ENCODE measurements around the gene MRPS10. TPM values are rescaled to one million over a fixed set of nuclear protein-coding genes. Genes with fewer than 3 reads are reported as not detected.

MRPS10 gene
- total and polyA plus RNA-seq, 2 donors (not counting 1 experiment from before 2014, with no cell fraction given), result 10.5 to 26.4 TPM

- TF ChIP-seq EZH2 (IDR thresholded peaks at IDR 0.05; ENCODE audit: borderline replicate concordance, insufficient read depth, low read depth, low read length, poor library complexity, severe bottlenecking) (no peak), CTCF (IDR thresholded peaks at IDR 0.05) (no peak)
- no peaks in the 10 kb centered on the region for H3K36me3 ChIP-seq (replicated peaks in 1 of 2; ENCODE audit: control extremely low read depth in 1 of 2, control insufficient read depth in 1 of 2, extremely low read depth in 1 of 2, insufficient read depth in 2 of 2, low read length in 1 of 2)
- no peaks in the 10 kb centered on the region for H4K20me1 ChIP-seq (ENCODE audit: control insufficient read depth, insufficient read depth, low read length, poor library complexity, severe bottlenecking)
- ChIA-PET POLR2A (no interaction called here), CTCF (no interaction called here)
- no peak overlapping the region for H3K4me3 Mint-ChIP-seq
- H3K4me2 ChIP-seq (replicated peaks; ENCODE audit: low read depth, low read length, poor library complexity, severe bottlenecking), result no peak overlapping the region
- no peak overlapping the region for H3K27ac ChIP-seq (ENCODE audit: low read length in 2 of 2)
- whole genome bisulfite sequencing (ENCODE audit: insufficient coverage), result 89% methylated on average over 1 of the region's 5 CpGs
- no peaks in the 10 kb centered on the region for H3K9me3 ChIP-seq (ENCODE audit: control extremely low read depth in 1 of 3, control insufficient read depth in 2 of 3, insufficient read depth in 1 of 3, low read length in 2 of 3)
- H3K4me1 Mint-ChIP-seq, result peaks cover 7% of the 10 kb centered on the region
- no peak overlapping the region for H2AFZ ChIP-seq (ENCODE audit: insufficient read depth, low read depth, low read length, poor library complexity, severe bottlenecking)
- ATAC-seq (ENCODE audit: low read depth) (no peak), DNase-seq (no peak)
- H3K4me3 ChIP-seq (ENCODE audit: control extremely low read depth in 1 of 5, extremely low read depth in 1 of 5, insufficient read depth in 1 of 5, low read depth in 2 of 5, low read length in 4 of 5), result no peak overlapping the region
- H3K9ac ChIP-seq (ENCODE audit: low read length), result no peak overlapping the region
- peaks cover 20% of the 10 kb centered on the region for H3K27me3 Mint-ChIP-seq
- H3K9me3 Mint-ChIP-seq (ENCODE audit: insufficient read depth), result no peaks in the 10 kb centered on the region
- H3K27ac Mint-ChIP-seq, result no peak overlapping the region
- peaks cover 5 to 7% of the 10 kb centered on the region in 2 donors for H3K4me1 ChIP-seq (ENCODE audit: control insufficient read depth in 2 of 2, insufficient read depth in 2 of 2, low read length in 2 of 2)
- intact Hi-C loops (cut with micrococcal nuclease), result no loop called here
- H3K79me2 ChIP-seq (ENCODE audit: control insufficient read depth, insufficient read depth, low read length), result no peaks in the 10 kb centered on the region
- peaks cover 0 to 16% (median 2%) of the 10 kb centered on the region in 4 experiments for H3K27me3 ChIP-seq (replicated peaks in 1 of 4; ENCODE audit: control extremely low read depth in 1 of 4, control insufficient read depth in 3 of 4, insufficient read depth in 4 of 4, low read length in 3 of 4)
Observed at GRCh38 chr6:42175860-42176259, 41.8 kb downstream of the MRPS10 start.

- Histone ChIP-seq H3K9ac (ENCODE audit: low read length) (no peak within 1 kb of the TSS), H3K79me2 (ENCODE audit: control insufficient read depth, insufficient read depth, low read length) (no peaks in the 10 kb centered on the region), H4K20me1 (ENCODE audit: control insufficient read depth, insufficient read depth, low read length, poor library complexity, severe bottlenecking) (no peaks in the 10 kb centered on the region), H3K4me1 (ENCODE audit: control insufficient read depth in 2 of 2, insufficient read depth in 2 of 2, low read length in 2 of 2) (peaks cover 2 to 4% of the 10 kb centered on the region in 2 donors), H3K27ac (ENCODE audit: low read length in 2 of 2) (no peak within 1 kb of the TSS), H3K4me2 (replicated peaks; ENCODE audit: low read depth, low read length, poor library complexity, severe bottlenecking) (no peak within 1 kb of the TSS), H3K9me3 (ENCODE audit: control extremely low read depth in 1 of 3, control insufficient read depth in 2 of 3, insufficient read depth in 1 of 3, low read length in 2 of 3) (no peaks in the 10 kb centered on the region), H3K36me3 (replicated peaks in 1 of 2; ENCODE audit: control extremely low read depth in 1 of 2, control insufficient read depth in 1 of 2, extremely low read depth in 1 of 2, insufficient read depth in 2 of 2, low read length in 1 of 2) (no peaks in the 10 kb centered on the region), H3K4me3 (ENCODE audit: control extremely low read depth in 1 of 5, extremely low read depth in 1 of 5, insufficient read depth in 1 of 5, low read depth in 2 of 5, low read length in 4 of 5) (no peak within 1 kb of the TSS), H3K27me3 (replicated peaks in 1 of 4; ENCODE audit: control extremely low read depth in 1 of 4, control insufficient read depth in 3 of 4, insufficient read depth in 4 of 4, low read length in 3 of 4) (peaks cover 0 to 3% (median under 1%) of the 10 kb centered on the region in 4 experiments), H2AFZ (ENCODE audit: insufficient read depth, low read depth, low read length, poor library complexity, severe bottlenecking) (no peak within 1 kb of the TSS)
- TF ChIP-seq EZH2 (IDR thresholded peaks at IDR 0.05; ENCODE audit: borderline replicate concordance, insufficient read depth, low read depth, low read length, poor library complexity, severe bottlenecking) (no peak), CTCF (IDR thresholded peaks at IDR 0.05) (no peak)
- DNase-seq, result no peak
- ChIA-PET CTCF (no interaction called here), POLR2A (no interaction called here)
- ATAC-seq (ENCODE audit: low read depth), result no peak
- no peak within 1 kb of the TSS for H3K4me3 Mint-ChIP-seq
- H3K27ac Mint-ChIP-seq, result no peak within 1 kb of the TSS
- H3K27me3 Mint-ChIP-seq, result peaks cover 9% of the 10 kb centered on the region
- intact Hi-C loops (cut with micrococcal nuclease), result no loop called here
- peaks cover 4% of the 10 kb centered on the region for H3K4me1 Mint-ChIP-seq
- no CpG with 5 or more reads among the region's 2 CpGs for WGBS (ENCODE audit: insufficient coverage)
- H3K9me3 Mint-ChIP-seq (ENCODE audit: insufficient read depth), result no peaks in the 10 kb centered on the region
Observed at GRCh38 chr6:42173101-42173500, 44.6 kb downstream of the MRPS10 start, which contains the start of gene GUCA1A. Gene GUCA1A (plus strand): TSS chr6:42173364. CDS start chr6:42173614, 250 bp downstream.
